Lower leg skin (tissue), 3 donors: ENCODE results near the gene PRR27.

Experiments used
- POLR2A ChIP-seq, 2 donors: fragments of 450-650 bp; IDR thresholded peaks; one replicate each; pipeline ENCODE4 v1.6.1; 2016 to 2017; ENCODE audit warnings: antibody characterized with exemption in 2 of 2, mild to moderate bottlenecking in 1 of 2, moderate library complexity in 1 of 2
- TF ChIP-seq, protein P1 (sequence below), 3 donors: fragments of 450-650 bp; IDR thresholded peaks; one replicate each; pipeline ENCODE4 v1.5.1; 2016; ENCODE audit warnings: antibody characterized with exemption in 3 of 3, mild to moderate bottlenecking in 3 of 3, moderate library complexity in 2 of 3

DNA sequence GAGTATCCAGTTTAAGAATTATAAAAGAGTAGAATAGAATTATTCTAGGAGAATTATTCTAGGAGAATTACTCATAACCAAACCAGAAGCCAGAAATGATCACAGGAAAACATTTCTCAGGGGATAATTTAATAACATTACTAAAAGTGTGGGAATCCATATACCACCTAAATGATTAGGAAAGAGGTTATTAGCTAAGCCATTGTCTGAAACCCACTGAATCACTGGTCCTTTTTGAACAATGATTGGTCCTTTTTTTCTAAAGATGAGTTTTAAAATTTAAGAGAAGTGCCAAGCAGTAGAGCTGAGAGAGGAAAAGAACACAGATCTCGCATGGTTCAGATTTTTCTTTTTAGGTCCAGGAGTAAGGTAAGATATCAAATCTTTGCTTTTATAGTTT lies 41.4 kb downstream of the PRR27 start, which contains the start of gene ODAM:
- TF ChIP-seq, protein P1, sequence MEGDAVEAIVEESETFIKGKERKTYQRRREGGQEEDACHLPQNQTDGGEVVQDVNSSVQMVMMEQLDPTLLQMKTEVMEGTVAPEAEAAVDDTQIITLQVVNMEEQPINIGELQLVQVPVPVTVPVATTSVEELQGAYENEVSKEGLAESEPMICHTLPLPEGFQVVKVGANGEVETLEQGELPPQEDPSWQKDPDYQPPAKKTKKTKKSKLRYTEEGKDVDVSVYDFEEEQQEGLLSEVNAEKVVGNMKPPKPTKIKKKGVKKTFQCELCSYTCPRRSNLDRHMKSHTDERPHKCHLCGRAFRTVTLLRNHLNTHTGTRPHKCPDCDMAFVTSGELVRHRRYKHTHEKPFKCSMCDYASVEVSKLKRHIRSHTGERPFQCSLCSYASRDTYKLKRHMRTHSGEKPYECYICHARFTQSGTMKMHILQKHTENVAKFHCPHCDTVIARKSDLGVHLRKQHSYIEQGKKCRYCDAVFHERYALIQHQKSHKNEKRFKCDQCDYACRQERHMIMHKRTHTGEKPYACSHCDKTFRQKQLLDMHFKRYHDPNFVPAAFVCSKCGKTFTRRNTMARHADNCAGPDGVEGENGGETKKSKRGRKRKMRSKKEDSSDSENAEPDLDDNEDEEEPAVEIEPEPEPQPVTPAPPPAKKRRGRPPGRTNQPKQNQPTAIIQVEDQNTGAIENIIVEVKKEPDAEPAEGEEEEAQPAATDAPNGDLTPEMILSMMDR (IDR thresholded peaks at IDR 0.05) = no peak
- no peak for TF ChIP-seq POLR2A (IDR thresholded peaks at IDR 0.05)
